NCI-H2171 (cell line): ENCODE measurements around the gene IMMT.
"Not testable (repeated sequence)": the region's sequence is repeated elsewhere in the genome, so short reads cannot be mapped to it uniquely, and the experiment has no call there.

ENCODE experiments used
- DNase-seq: peaks from one replicate; lab custom pipeline; 2025; lab: John Stamatoyannopoulos, UW

The IMMT gene

DNA sequence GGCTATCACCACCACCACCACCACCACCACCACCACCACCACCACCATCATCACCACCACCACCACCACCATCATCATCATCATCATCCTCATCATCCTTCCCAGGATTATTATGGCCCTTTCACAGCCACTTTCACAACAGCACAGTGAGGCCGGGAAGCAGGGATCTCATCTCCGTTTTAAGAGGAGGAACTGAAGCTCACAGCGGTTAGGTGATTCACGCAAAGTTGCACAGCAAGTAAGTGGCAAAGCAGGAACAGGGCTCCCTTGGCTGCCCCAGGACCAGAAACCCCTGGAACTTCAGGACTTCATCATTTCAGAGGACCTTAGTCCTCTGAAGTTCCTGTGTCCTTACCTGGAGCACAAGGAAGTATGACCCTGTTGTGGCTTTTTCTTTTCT is 30.8 kb upstream of the IMMT start:
- no peak for DNase-seq

DNA sequence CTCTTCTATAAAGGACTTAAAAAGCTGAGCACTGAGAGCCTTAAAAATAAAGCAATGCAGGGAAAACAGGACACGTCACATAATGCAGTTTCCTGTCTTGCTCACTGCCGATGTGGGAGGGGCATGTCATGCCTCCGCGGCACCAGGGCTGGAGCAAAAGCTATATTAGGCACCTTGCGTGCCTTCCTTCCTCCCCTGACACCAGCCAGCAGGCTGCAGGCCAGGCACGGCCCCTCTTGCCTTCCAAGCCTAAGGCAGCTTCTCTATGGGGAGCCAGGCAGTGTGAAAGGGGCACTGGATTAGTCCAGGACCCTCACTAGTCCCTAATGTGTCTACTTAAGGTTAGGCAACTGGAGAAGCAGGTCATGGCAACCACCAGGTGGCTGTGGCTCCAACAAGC is 30.3 kb upstream of the IMMT start:
- no peak for DNase-seq

DNA sequence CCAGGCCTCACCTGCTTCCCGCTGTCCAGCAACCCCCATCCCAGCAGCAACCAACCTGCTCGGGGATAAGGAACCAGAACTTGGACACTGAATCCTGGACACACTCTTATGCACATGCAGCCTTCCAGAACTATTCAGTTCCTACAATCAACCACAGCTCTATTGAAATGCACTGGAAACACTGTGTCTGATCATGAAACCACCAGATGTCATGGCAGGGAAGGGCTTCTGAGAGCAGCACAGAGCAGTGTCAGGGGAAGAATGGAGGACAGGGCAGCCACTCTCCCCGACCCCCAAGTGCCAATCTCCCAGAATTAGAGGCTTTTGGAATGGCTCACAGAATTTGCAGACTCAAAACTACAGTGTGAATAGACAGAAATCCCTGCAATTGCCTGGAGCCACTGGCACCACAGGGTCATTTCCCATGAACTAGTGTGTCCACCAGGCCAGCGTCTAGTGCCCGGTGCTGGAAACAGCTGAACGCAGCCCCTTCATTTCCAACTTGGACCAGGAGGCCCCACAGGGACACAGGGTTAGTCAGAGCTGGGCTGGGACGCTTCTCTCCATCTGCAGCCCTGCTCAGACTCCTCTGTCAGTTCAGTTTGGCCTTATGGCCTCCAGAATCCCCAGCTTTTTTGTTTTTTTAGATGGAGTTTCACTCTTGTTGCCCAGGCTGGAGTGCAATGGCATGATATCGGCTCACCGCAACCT is 29.5 kb upstream of the IMMT start:
- no peak for DNase-seq

DNA sequence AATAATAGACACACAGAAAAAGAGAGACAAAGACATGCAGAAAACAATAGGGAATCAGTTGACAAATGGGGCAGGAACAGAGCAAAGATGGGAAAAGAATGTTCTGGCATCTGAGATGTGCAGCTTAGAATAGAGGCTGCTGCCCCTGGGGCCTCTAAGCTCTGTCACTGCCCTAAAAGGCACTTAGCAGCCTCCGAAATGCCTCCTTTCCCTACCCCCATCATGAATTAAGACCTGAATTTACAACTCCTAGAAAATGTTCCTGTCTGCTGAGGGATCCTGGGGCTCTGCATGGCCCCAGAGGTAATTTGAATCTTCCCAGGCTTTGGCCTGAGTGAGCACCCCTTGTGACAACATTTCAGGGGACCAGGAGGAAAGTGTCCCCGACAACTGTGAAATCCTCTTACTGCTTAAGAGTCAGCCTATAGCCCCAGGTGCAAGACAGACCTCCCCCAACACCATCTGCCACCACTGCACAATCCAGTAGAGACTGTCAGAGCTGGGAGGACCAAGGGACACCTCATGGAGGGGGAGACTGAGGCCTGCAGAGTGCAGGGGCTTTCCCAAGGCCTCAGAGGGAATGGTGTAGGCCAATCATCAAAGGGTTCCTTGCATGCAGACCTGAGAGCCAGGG is 28.8 kb upstream of the IMMT start:
- no peak for DNase-seq

DNA sequence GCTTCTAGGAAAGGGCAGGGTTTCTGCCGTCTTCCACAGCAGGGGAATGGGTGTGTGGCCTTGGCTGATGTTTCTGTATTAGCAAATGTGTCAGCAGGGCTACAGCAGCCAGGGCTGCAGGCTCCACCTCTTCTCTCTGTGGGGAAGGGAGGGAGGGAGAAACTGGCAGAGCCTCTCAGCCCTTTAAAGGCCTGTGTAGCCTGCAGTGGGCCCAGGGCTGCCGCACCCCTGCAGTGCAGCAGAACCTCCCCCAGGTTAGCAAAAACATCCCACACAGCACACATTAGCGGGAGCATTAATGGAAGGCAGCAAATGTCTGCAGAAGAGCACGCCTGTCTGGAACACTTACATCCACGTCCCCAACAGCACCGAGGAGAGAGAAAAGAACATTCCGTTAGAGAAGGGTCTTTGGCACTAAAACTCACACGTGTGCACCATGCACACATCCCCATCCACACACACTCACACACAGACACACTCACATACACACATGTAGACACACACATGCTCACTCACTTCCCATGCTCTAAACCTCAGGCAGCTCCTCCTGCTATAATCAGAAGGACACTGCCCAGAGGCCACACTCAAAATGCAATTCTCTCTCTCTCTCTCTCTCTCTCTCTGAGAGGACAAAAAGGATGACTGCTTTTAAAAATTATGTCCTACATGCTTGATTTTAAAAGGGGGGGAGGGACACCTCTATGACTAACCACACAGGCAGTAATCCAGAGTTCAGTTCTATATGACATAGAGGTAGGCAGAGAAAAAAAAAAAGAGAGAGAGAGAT is 28.1 kb upstream of the IMMT start:
- DNase-seq: no peak

DNA sequence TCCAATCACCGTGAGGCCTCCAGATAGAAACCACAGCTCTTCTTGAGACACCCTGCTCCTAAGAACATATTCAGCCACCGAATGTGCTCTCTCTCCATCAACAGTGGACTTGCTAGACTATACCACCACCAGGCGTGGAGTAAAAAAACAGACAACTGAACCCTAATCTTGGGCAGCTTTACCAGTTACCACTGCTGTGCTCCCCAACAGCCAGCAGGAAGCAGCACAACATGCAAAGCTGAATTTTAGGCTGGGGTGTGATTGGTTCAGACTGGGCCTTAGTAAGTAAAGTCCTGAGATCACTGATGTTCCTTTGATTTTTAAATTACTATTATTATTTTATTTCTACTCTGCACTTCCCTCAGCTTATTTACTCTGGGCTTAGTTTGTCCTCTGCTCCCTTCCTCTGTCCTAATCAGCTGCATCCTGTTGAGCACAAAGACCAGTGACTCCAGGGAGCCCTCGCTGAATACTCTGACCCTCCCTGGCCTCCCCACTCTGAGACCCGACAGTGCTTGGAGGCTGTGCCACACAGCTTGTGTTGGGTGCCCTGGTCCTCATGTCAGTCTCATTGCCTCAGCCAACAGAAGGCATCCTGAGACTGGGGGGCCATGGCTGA is 25.9 kb upstream of the IMMT start:
- no peak for DNase-seq

DNA sequence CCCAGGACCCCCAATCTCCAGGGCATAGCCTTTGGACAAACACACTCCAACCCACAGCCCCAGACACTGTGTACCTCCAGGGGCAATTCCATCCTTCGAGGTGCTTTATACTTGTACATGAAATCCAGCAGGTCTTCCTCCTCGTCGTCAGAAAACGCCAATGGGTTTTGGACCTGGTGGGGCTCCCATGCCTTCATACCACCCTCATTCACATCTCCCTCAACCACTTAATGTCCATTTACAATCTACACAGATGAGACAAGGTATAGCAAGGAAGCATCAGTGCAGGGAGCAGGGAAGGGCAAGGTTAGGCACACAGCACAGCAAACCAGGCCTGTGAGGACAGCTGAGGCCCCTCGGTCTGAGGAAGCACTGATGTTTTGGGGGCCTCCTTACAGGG is 24.6 kb upstream of the IMMT start:
- no peak for DNase-seq

DNA sequence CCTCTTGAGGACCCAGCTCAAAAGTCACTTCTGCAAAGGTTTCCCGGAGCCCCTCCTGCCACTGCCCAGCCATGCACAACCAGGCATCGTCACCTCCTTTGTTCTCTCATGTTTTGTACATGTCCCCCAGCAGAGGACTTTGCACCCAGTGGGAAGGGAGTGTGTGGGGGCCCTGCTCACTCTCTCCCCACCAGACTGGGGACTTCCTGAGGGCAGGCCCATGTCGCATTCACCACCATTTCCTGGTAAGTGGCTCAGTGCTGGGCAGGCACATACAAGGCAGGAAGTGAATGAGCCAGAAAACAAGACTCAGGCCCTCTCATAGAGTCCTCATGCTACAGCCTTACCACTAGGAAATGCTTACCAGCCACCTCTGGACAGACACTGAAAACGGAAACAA is 22.9 kb upstream of the IMMT start:
- no peak for DNase-seq

DNA sequence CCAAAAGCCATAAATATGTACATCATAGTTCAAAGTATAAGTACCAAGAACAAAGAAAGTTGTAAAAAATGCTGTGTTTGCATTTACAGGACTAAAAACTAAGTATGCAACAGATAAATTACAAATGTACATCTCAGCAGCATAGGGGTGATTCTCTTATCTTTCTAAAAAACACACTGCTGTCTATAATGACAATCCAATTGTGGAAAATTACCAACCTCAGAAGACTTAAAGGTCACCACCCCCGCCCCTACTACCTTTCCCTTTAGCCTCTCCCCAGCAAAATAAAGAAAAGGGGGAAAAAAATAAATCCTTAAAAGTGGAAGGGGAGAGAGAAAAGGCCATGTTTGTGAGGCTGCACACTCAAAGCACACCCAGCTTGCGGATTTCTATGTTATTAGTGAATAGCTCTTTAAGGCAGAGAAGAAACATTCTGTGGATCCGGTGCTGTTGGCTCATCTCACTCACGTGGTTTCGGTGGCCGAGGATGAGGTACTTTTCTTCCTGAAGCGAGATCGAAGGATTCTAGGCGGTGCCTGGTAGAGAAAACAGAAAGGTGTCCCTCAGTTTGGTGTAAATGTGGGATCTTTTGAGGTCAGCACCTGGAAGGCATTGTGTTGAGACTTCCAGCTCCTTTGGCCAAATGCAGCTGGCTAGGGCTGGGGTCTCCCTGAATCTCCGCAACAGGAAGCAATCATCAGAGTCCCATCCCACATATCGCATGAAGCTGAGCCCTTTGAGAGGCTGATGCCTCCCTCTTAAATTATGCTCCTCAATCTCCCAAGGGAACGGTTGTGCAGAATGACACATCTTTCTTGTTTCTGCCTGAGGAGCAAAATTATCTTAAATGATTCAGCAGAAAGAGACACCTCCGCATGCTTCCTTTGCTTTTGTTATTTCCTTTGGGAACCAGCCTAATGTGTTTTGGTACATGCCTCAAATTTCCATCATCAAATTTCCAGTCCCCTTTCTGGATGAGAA is 21.6 kb upstream of the IMMT start:
- peak; percentile 40 for DNase-seq

DNA sequence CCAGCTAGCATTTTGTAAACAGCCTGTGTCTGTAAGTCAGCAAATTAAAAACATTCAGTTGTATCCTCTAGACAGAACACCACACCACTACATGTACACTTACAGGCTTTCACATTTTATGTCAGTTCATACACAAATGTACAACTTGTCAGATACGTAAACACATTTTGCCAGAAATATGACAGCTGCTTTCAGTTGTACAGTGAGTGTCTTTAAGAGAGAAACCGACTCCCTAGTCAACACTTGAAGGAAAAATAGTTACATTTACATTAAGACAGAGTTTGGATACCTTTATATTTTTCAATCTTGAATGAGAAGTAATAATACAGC is 19.2 kb upstream of the IMMT start:
- DNase-seq: no peak

DNA sequence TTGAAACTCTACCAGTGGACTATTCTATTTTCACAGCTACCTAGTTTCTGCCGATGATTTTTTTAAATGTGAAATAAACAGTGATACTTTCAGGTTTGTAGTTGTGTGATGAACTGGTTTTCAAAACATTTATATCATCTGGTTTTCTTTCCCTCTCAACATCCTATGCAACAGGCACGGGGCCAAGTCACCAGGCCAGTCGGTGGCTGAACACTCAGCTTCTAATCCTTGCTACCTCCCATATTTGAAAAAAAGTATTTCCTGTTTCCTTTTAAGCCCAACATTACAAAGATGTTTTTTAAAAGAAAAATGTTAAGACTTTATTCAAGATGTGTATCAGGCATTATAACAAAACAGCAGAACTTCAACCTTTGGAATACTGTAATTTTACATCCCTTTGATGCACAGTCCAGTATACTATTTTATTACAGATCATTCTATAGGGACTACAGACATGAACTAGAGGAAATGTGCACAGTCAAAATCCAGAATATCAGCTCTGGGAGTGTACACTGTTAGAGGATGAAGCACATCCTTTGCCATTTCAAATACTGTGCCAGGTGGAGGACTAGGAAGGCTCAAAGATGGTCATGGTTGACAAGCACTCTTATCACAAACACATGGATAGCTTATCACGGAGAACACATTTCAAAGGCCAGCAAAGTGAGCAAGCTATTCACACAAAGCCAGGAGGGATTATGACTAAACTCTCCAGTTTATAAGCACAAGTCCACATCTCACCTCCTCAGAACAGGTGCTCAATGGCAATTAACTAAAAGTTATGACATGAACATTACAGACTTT is 18.6 kb upstream of the IMMT start:
- DNase-seq: no peak

DNA sequence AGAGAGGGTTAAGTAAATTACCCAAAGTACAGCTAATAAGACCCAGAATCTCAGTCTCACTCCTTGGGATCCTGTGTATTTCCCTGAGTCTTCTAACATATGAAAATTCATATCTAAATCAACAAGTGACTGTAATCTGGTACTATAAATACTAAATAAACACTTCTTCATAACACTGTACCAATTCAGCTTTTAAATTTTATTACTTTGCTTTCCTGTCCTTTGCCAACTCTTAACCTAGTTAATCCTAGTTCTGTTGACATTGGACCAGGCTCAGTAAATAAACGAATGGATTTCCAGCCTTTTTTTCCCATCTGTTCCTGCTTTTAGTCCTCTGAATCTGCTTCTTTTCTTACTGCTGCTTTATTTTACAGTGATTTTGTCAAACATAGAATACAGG is 17.8 kb upstream of the IMMT start:
- no peak for DNase-seq

DNA sequence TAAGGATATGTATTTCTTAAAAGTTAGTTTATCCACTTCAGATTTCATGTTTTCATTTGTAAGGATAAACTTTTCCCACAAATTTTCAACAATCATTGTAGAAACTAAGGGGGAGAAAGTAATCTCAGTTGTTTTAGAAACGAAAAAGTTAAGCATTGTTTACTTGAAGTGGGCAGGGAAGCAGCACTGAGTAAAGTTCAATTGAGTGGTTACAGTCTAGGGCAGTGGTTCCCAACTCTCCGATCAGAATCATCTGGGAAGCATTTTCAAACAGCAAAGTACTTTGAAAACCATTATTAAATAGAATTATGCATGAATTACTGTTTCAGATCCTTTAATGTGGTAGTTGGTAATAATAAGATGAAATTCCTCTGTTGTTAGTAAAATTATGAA is 16.5 kb upstream of the IMMT start:
- DNase-seq: no peak

DNA sequence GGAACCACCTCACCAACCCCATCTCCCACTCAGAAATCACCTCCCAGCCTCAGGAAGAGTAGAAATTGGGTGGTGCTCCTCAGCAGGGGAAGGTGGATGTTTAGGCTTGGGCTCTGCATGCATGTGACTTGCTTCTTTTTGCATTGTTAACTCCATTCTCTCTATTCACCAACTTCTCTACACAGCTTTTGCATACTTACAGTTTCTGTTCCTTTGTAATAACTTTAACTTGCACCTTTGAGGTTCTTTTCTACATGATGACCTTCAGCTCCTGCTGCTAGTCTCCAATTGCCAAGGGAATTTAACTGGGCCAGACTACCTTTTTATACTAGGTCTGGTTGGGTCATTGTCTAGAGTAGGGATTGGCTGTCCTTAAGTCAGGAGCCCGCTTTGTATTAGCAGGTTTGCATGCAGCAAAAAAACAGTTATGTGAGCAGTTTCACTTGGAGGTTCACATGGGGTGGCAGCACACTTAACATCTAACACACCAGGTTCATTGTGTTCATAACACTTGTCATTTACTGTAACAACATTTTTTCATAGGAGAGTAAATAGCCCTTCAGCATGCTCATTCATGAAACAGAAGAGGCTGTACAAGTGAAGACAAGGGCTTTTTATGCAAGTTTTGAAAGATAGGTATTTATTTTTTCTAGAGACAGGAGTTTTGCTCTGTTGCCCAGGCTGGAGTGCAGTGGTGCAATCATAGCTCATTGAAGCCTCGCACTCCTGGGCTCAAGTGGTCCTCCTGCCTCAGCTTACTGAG is 16.0 kb upstream of the IMMT start:
- no peak for DNase-seq

DNA sequence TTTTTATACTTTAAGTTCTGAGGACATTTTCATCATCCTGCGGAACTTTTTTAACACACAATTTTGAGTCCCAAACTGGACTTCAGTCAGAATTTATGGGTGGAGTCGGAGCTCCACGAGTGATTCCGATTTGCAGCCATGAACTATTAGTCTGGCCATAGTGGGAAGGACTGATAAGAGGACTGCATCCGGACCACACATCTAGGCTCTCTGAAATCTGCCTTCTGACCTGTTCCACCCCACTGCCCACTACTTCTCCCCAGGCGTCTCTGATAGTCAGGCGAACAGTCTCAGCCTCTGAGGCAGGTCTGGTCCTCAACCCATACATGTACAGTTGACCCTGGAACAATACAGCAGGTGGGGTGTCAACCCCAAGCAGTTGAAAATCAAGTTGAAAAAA is 9.2 kb upstream of the IMMT start:
- DNase-seq: no peak

DNA sequence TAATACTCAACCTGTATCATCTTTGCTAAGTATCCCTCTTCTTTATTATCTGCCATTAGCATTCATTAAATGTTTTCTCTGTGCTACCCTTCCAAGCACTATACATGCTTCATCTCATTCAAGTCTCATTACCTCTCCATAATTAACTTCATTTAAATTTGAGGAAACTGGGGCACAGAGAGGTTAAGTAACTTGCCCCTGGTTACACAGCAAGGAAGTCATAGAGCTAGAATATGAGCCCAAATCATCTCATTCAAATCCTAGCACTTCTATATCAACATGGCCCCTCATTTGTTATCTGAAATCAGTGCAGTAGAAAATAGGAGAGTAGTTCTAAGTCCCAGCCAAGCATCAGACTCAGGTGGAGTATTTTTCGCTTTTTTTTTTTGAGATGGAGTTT is 8.4 kb upstream of the IMMT start:
- DNase-seq: no peak

DNA sequence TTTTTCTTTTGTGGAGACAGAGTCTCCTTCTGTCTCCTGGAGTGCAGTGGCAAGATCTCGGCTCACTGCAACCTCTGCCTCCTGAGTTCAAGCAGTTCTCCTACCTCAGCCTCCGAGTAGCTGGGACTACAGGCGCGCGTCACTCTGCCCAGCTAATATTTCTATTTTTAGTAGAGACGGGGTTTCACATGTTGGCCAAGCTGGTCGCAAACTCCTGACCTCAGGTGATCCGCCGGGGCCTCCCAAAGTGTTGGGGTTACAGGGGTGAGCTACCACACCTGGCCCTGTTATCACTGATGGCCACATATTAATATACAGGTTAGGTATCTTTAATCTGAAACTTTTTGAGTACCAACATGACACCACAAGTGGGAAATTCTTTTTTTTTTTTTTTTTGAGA is 7.4 kb upstream of the IMMT start:
- DNase-seq: no peak

DNA sequence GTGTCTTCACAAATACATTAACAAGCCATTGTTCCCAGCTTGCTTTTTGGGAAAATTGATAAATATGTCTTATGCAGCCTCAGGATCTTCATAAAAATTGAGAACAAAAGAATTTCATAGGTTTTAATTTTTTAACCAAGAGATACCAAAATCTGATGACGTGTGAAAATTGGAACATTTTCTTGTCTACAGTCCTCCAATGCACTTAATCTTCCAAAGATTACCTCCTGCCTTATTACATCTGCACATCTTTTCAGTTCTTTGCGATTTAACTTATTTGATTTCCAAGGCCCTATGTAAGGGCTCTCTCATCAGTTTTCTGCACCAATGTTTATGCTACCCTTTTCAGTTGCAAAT is 7.1 kb upstream of the IMMT start:
- DNase-seq: no peak

DNA sequence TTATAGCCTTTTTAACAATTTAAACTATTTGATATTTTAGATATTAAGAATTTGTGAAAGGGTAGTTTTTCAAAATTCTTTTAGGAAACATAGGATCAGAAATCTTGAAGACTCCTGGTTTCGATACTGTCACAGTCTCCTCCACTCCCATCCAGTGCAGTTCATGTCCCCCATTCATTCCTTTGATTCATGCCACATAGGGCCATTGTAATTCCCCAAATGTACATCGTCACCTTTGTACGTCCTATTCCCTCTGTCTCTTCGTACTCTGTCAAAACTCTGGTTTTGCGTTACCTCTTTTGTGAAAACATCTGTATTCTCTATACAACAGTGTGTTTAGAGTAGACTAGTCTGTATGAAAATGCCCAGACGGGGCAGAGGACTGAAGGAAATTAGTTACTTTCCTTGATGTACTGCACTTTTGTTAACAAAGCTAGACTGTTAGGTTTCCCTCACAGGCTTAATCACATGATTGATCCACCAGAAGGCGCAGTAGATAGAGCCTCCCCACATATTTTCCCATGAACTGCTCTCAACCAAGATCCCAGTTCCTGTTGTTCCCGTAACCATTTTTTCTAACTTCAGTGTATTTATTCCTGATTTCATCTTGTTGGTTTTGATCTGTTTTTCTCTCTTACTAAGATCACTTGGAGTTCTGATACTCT is 6.5 kb upstream of the IMMT start:
- DNase-seq: no peak

DNA sequence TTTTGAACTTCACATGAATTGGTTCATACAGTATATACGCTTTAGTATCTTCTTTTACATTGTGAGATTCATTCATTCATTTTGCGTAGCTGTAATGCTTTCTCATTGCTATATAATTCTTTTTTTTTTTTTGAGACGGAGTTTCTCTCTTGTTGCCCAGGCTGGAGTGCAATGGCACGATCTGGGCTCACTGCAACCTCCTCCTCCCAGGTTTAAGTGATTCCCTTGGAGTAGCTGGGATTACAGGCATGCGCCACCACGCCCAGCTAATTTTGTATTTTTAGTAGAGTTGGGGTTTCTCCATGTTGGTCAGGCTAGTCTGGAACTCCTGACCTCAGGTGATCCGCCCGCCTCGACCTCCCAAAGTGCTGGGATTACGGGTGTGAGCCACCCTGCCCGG is 5.3 kb upstream of the IMMT start:
- not testable (repeated sequence) for DNase-seq
